Anterior cingulate cortex (tissue), 58 donors: ENCODE data around the gene CMTM8.

Experiments
- DNase-seq, 58 donors: peaks; one replicate each; lab custom pipeline; 2025; lab: John Stamatoyannopoulos, UW

The CMTM8 gene

GRCh38 chr3:32325201-32325600, 86.7 kb downstream of the CMTM8 start:
- no peak for DNase-seq

- DNase-seq, result no peak
These were observed 87.4 kb downstream of the CMTM8 start for GRCh38 chr3:32325927-32326326.

- no peak for DNase-seq
These were observed 88.3 kb downstream of the CMTM8 start for GRCh38 chr3:32326795-32327194.

GRCh38 chr3:32334675-32335074, 96.2 kb downstream of the CMTM8 start:
- no peak for DNase-seq

DNA sequence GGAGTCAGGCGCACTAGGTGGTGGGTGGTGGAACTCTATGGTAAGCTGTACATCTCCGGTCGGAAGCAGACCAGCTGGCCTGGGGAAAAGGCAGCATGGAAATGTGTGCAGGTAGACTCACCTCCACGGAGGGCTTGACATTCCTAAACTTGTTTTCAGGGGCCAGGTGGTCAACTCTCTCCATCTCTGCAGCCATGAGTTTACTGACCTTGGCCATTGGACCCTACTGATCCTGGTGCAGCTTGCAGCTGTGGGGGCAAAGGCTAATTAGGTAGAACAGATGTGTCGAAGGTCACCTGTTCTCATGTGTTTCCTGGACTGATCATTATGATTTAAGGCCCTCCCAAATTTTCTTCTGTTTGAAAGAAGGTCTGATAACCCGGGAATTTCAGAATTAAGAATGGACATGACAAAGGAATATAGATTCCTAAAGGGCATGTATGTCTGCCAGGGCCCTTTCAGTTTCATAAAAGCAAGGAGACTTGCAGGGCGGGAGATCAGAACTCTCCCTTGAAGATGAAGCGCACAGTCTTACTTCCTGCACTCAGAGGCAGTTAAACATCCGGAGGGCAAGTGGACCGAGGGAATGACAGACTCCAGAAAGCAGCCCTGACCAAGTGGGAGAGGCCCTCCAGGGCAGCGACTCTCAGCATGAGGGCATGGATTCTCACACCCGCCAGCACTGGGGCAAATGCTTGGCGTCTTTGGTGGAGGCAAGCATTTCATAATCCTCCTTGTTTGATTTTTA, 97.1 kb downstream of the CMTM8 start:
- no peak for DNase-seq

DNA sequence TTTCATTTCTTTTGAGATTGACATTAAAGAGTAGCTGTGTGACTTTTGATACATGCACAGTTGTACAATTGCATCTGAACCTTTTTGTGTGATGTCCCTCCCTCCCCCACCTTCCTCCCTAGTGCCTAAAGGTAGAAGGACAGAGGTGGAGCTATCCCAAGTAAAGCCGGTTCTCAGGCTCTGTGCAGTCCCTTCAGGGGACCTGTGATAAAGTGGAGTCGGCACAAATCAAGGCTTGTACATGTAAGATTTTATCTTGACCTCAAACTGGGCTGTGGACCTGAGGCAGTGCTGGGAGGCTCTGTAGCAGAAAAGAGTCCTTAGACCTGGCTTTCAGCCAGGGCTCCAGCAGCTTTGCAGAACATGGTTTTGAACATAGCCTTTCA, 97.6 kb downstream of the CMTM8 start:
- no peak for DNase-seq

GRCh38 chr3:32337505-32337904, 99.0 kb downstream of the CMTM8 start:
- DNase-seq, result no peak

DNA sequence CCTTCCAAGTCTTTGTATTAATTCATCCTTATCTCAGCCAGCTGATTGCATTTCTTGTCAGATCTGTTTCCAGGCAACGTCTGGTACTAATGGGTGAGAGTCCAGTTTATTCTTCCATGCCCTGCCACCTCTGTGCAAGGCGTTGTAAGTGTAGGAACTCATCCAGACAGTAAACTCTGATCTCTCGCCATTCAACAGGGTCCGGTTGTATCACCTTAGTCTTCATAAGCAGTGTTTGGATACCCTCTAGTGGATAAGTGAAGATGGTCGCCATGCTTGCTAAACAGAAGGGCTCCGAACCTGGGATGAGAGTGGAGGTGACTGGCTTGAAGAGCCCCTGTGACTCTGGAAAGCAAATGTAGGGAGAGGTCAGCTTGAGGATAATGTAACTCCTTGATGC, 101.6 kb downstream of the CMTM8 start:
- peak in 6 of 58 donors; percentile 6 to 41 (median 12) for DNase-seq

DNA sequence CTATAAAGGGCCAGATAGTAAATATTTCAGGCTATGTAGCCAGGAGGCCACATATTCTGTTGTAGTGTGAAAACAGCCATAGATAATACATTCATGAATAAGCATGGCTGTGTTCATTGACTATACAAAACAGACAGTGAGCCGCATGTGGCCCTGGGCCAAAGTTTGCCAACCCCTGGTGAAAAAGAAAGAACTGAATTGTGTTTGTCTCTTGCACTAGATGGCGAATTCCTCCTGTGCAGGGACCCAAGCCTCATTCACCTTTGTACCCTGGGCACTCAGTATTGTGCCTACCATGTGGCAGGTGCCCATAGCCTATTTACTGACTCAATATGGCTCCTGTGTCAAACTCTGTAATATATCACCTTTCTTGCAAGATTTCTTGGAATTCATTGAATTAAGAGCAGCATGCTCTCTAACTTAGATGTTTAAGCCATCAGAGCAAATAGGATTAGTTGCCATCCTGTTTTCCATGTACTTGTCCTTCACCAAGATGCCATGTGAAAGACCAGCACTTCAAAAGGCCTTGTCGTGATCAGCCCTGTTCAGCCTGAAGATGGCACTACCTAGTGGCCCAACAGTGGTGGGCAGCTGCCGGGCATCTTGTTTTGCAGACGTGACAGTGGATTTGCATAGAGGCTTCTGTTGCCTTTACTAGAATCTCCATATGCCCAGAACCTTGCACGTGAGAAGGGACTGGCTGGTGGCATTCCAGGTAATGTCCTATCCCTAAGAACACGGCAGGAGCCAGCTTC, 102.3 kb downstream of the CMTM8 start:
- peak in 8 of 58 donors; percentile 2 to 12 (median 4) for DNase-seq

DNA sequence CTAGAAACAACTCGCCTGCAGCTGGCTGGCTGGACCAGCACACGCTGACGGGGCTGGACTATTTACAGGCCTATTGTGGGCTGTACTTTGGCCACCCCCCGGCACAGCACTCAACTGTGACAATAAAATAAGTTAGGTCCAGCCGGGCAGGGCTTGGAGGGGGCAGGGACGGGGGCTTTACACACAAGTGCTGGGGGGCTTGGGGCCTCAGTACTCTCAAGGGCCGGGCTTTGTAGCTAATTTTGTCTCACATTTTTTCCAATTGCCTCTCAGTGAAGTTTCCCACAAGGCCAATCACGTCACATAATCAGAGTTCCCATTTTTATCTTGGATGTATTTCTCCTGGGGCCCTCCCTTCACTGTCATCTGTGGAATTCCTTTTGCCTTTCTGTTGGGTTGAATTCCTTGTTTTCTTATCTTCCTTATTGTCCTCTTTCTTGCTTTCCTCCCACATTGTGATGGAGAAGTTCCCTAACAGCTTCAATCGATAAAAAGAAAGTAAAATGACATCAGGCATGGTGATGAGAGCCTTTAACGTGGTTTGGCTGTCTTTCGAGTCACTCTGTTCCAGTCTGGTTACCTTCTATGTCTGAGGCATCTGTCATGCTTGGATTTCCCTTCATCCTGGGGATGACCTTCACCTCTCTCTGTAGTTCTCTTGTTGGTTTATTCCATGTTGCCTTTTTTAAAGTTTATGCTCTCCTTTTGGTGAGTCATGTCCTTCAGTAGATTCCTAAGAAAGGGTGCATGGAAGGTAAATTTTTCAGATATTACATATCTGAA, 109.1 kb downstream of the CMTM8 start:
- DNase-seq, result no peak

DNA sequence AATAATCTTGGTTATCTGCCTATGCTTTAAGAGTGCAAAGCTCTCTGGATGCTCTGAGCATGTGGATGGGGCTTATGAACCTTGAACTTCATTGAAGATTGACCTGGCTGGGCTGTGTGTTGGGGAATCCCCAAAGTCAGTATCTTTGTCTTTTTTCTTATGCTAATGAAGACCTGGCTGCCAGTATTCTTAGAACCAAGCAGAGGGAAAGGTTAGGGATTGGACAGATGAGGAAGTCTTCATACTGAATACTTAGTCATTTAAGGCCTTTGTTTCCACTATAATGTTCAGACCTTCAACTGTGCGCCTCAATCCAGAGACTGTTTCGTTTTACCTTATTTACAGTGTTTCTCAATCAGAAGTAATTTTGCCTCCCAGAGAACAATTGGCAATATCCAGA, 110.7 kb downstream of the CMTM8 start:
- DNase-seq, result no peak

- no peak for DNase-seq
These were observed 114.1 kb downstream of the CMTM8 start for GRCh38 chr3:32352563-32352962.

DNA sequence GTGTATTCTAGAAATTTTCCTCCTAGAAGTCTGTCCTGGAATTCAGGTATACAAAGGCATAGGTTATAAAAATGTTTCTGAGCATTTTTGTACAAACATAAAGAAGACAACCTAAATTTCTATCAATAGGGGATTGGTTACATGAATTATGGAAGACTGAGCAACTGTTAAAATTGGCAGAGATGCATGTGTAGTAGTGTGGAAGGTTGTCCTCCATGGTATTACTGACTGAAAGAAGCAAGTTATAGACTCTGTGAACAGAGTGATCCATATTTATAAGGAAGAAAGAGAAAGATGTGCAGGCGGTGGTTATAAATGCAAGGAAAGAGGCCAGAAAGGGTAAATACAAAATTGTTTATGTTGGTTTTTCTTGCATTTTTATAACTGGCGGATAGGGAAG, 114.9 kb downstream of the CMTM8 start:
- no peak for DNase-seq

DNA sequence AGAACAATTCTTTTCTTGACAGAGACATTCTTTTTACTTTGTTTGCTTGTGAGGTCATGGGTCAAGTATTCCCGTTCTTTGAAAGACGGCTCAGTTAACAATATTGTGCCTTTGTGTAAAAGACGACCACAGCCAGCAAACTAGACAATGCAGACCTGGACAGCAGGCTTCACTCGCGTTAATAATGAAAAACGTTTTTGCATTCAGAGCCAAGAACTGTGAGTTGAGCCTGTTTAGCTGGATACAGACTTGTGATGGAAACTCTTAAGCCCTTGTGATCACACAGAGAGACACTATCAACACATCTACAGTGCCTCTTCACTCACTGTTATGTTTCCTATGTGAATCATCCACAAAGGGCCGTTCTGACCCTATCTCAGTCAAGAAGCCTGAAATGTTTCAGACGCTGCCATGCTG, 115.9 kb downstream of the CMTM8 start:
- DNase-seq, result no peak

- DNase-seq, result no peak
These were observed 117.3 kb downstream of the CMTM8 start for GRCh38 chr3:32355751-32356291.

DNA sequence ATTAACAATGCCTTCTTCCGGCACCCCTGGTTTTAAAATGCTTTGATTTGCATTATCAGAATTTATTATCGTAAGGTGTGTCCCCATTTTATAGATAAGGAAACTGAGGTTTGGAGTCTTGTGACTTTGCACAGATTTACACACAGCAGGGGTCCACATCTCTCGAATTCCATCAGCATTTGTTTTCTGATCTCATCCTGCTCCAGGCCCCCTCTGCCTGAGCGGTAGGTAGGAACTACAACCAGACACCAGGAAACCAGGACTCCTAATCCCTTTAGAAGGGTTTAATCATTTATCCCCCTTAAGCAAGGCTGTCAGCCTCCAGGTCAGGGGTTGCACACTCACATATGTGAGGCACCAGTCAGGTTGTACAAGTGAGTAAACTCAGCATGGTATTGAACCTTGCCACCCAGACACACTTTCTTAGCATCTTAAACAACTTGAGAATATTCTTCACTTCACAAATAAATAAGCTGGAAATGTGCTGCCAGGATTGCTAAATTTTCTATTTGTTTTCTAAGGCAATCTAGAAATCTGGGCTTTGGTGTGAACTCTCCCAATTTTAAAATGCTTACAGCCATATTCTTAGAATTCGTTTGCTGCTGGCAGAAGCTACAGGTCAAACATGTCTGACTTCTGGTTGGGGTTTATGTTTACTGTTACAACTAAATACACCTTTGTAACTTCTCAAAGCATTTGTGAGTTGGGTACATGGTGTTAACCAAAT, 121.4 kb downstream of the CMTM8 start:
- DNase-seq, result no peak

DNA sequence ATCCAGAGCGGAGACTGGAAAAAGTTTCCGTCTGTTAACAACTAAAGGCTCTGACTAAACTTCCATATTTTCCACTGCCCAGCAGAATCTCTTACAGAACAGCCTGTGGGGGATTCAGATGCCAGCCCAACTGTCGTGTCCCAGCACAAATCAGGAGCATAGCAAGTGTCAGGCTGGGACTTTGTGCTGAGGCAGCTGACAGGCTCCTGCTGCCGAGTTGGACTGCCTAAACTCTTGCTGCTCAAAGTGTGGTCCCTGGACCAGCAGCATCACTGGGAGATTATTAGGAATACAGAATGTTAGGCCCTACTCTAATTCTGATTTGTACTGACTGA, 122.0 kb downstream of the CMTM8 start:
- DNase-seq, result no peak

DNA sequence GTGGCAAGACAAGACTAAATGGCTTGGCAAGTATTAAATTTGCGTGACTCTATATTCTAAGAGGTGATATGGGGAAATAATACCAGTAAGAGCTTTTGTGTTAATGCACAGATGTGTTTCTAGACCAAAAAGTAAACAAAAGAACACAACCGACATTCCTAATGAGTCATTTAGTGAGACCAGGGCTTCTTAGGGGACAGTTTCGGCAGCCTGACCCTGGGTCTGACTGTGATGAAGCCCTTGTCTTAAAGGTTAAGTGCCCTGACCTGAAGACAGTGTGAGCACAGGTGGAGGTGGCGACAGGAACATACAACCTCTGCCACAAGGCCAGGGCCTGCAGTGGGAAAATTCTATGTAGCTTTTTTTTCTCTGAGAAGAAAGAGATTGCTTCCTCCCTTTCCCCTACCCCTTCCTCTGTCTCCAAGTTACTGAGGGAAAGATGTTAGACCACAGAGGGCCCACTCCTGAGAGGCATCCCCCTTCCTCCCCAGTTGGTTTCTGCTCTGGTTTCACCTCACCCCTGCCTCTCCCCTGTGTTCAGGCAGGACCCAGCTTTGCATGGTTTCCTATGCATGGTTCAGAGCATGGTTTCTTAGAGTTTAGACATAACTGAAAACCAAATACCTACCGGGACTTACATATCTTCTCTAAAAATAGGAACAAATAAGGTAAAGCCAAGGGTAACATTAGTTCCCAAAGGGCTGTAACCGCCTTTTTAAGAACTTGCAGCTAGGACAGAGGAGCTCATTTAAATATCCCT, 128.3 kb downstream of the CMTM8 start:
- no peak for DNase-seq

- no peak for DNase-seq
These were observed 129.0 kb downstream of the CMTM8 start for GRCh38 chr3:32367442-32367841.
